Ishikawa (cell line): ENCODE results near the gene ASPSCR1.

Experiments used
- CEBPB ChIP-seq: IDR thresholded peaks from 2 replicates; pipeline ENCODE4 v1.6.1; 2012
- CREB1 ChIP-seq: IDR thresholded peaks from 2 replicates; pipeline ENCODE4 v1.6.1; 2012; ENCODE audit warnings: low read depth
- EGR1 ChIP-seq: IDR thresholded peaks from 2 replicates; pipeline ENCODE4 v1.6.1; 2012
- EP300 ChIP-seq: IDR thresholded peaks from 2 replicates; pipeline ENCODE4 v1.6.1; 2012; ENCODE audit warnings: borderline replicate concordance
- FOXM1 ChIP-seq: IDR thresholded peaks from 2 replicates; pipeline ENCODE4 v1.6.1; 2012; ENCODE audit warnings: low read depth, borderline replicate concordance
- NFIC ChIP-seq: IDR thresholded peaks from 2 replicates; pipeline ENCODE4 v1.6.1; 2012
- RAD21 ChIP-seq: IDR thresholded peaks from 2 replicates; pipeline ENCODE4 v1.6.1; 2012; ENCODE audit warnings: low read depth
- REST ChIP-seq: IDR thresholded peaks from 2 replicates; pipeline ENCODE4 v1.6.1; 2012; ENCODE audit warnings: low read depth, mild to moderate bottlenecking
- TAF1 ChIP-seq: IDR thresholded peaks from 2 replicates; pipeline ENCODE4 v1.6.1; 2012; ENCODE audit warnings: low read depth, mild to moderate bottlenecking
- TCF12 ChIP-seq: IDR thresholded peaks from 2 replicates; pipeline ENCODE4 v1.6.1; 2012; ENCODE audit warnings: low read depth
- TEAD4 ChIP-seq: IDR thresholded peaks from 2 replicates; pipeline ENCODE4 v1.6.1; 2012
- USF1 ChIP-seq: IDR thresholded peaks from 2 replicates; pipeline ENCODE4 v1.6.1; 2012
- YY1 ChIP-seq: IDR thresholded peaks from 2 replicates; pipeline ENCODE4 v1.6.1; 2012; ENCODE audit warnings: low read depth
- ZBTB7A ChIP-seq: IDR thresholded peaks from 2 replicates; pipeline ENCODE4 v1.6.1; 2012; ENCODE audit warnings: low read depth
- TF ChIP-seq, protein P1 (sequence below): IDR thresholded peaks from 2 replicates; pipeline ENCODE4 v1.6.1; 2012

The ASPSCR1 gene

GRCh38 chr17:81944858-81945257 lies 32.6 kb upstream of the ASPSCR1 start:
- TF ChIP-seq YY1 (no peak), TEAD4 (no peak), EGR1 (no peak), NFIC (no peak), EP300 (no peak), FOXM1 (no peak), CREB1 (no peak), USF1 (no peak), REST (no peak), CEBPB (no peak), ZBTB7A (no peak), TCF12 (no peak), RAD21 (no peak), TAF1 (no peak)
- TF ChIP-seq, protein P1, sequence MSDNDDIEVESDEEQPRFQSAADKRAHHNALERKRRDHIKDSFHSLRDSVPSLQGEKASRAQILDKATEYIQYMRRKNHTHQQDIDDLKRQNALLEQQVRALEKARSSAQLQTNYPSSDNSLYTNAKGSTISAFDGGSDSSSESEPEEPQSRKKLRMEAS: no peak

GRCh38 chr17:81947189-81947588 lies 30.2 kb upstream of the ASPSCR1 start, which contains the start of gene MYADML2:
Gene MYADML2, minus strand, starts transcription at chr17:81947233. Its CDS starts 5,492 bp downstream, at chr17:81941741.
- TF ChIP-seq TEAD4 (no peak), TCF12 (no peak), RAD21 (no peak), YY1 (no peak), EGR1 (no peak), CREB1 (no peak), NFIC (no peak), ZBTB7A (no peak), TAF1 (no peak), REST (no peak), CEBPB (no peak)

GRCh38 chr17:81948635-81949378 lies 28.6 kb upstream of the ASPSCR1 start:
- TF ChIP-seq NFIC: 0 out of 2 replicates have a peak, but pooled peaks have one; percentile 6
- no peak for TF ChIP-seq TAF1

GRCh38 chr17:81950501-81950900 lies 26.9 kb upstream of the ASPSCR1 start:
- TF ChIP-seq, protein P1: no peak

DNA sequence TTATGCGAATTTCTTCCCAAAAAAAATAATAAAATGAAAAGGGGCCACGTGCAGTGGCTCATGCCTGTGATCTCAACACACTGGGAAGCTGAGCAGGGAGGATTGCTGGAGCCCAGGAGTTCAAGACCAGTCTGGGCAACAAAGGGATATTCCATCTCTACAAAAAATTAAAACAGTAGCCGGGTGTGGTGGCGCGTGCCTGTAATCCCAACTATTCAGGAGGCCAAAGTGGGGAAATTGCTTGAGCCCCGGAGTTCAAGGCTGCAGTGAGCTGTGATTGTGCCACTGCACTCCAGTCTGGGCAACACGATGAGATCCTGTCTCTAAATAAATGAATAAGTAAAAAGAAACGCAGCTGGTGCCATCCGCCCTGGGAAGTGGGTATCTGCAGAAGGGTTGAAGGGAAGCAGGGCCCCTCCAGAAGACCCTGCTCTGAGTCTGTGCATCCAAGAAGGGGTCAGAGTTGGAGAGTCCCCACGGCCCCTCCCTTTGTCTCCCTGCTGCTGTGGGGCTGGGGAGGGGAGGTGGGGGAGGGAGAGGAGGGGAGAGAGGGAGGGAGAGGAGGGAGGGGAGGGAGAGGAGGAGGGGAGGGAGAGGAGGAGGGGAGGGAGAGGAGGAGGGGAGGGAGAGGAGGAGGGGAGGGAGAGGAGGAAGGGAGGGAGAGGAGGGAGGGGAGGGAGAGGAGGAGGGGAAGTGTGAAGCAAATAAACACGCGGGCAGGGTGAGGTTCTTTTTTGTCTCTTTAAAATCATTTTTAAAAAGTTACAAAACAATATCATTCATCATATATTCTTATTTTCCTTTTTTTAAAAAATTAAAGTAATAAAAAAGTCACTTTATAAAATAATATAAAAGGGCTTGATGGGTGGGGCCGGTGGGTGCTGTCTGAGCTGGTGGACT lies 25.4 kb upstream of the ASPSCR1 start:
- TF ChIP-seq NFIC: no peak
- TF ChIP-seq TCF12: no peak
- no peak for TF ChIP-seq EP300
- no peak for TF ChIP-seq TAF1
- TF ChIP-seq CREB1: no peak
- TF ChIP-seq RAD21: no peak
- TF ChIP-seq FOXM1: no peak
- TF ChIP-seq YY1: no peak
- TF ChIP-seq CEBPB: no peak
- TF ChIP-seq TEAD4: no peak
- TF ChIP-seq ZBTB7A: no peak
- TF ChIP-seq USF1: no peak
- TF ChIP-seq REST: no peak
- TF ChIP-seq, protein P1: no peak
- TF ChIP-seq EGR1: no peak
